DOHH2 (cell line): Measurements from ENCODE around the gene DPYD.

Experiments used
- CTCF ChIP-seq: fragments of 200-600 bp; sonication (generic); IDR thresholded peaks from one replicate; pipeline ENCODE4 v1.5.1; 2014; ENCODE audit warnings: antibody characterized with exemption, mild to moderate bottlenecking, low read depth, low read length; ENCODE audit not compliant: poor library complexity, severe bottlenecking
- EZH2phosphoT487 ChIP-seq: fragments of 200-600 bp; sonication (generic); IDR thresholded peaks from 2 replicates; pipeline ENCODE4 v1.6.1; 2017; ENCODE audit warnings: borderline replicate concordance, mild to moderate bottlenecking, antibody characterized with exemption, low read length, moderate library complexity, mixed read lengths

GRCh38 chr1:97685360-97685759, 235.5 kb downstream of the DPYD start:
- TF ChIP-seq CTCF (no peak), EZH2phosphoT487 (no peak)
